ENCODE data around the gene GPR119.
"Not testable (repeated sequence)": the region's sequence is repeated elsewhere in the genome, so short reads cannot be mapped to it uniquely, and the experiment has no call there.

Gene GPR119

GRCh38 chrX:130339408-130340222, 45.9 kb downstream of the GPR119 start, which contains the start of gene SLC25A14:
TSS of gene SLC25A14 (plus strand) at chrX:130339919. CDS start at chrX:130340279, 360 bp downstream.
- peak; percentile 38 to 54 for DNase-seq (ENCODE audit: low read depth in 1 of 2, low spot score in 1 of 2)

GRCh38 chrX:130338869-130339268, 46.6 kb downstream of the GPR119 start:
- not testable (repeated sequence) for DNase-seq (ENCODE audit: low read depth in 1 of 2, low spot score in 1 of 2)

GRCh38 chrX:130336531-130336930, 48.9 kb downstream of the GPR119 start:
- DNase-seq (ENCODE audit: low read depth in 1 of 2, low spot score in 1 of 2), result no peak

Measured in activated T-helper 1 cell treated with anti-CD3 and anti-CD28 coated beads, Interleukin-2, amount 50 U/mL, for 16 hours (primary cell).